Activated T-helper 17 cell treated with anti-CD3 and anti-CD28 coated beads, Interleukin-2, amount 50 U/mL, for 72 hours (primary cell): Measurements from ENCODE around the gene UFM1. TPM values are rescaled to one million over a fixed set of nuclear protein-coding genes. Genes with fewer than 3 reads are reported as not detected.
A peak's percentile ranks its signal among the peaks of the same experiment; 100 is the strongest.
"Not testable (repeated sequence)": the region's sequence is repeated elsewhere in the genome, so short reads cannot be mapped to it uniquely, and the experiment has no call there.

Experiments used
- ATAC-seq: fragments of 150-1000 bp; cut with Tn5 transposase; replicated peaks from 2 replicates; pipeline ENCODE4 v1.10.0; 2021; ENCODE audit warnings: mild to moderate bottlenecking, moderate library complexity
- H3K27ac Mint-ChIP-seq: one replicate; pipeline ENCODE4 v1.8.0; 2022; ENCODE audit warnings: mixed read lengths
- H3K27me3 Mint-ChIP-seq: one replicate; pipeline ENCODE4 v1.8.0; 2022; ENCODE audit warnings: mixed read lengths
- H3K36me3 Mint-ChIP-seq: one replicate; pipeline ENCODE4 v1.8.0; 2022; ENCODE audit warnings: low read depth, mild to moderate bottlenecking, mixed read lengths
- H3K4me1 Mint-ChIP-seq: one replicate; pipeline ENCODE4 v1.8.0; 2022; ENCODE audit warnings: mixed read lengths
- H3K4me3 Mint-ChIP-seq: one replicate; pipeline ENCODE4 v1.8.0; 2022; ENCODE audit warnings: mild to moderate bottlenecking, mixed read lengths
- H3K9me3 Mint-ChIP-seq: one replicate; pipeline ENCODE4 v1.8.0; 2022; ENCODE audit warnings: mixed read lengths
- total RNA-seq, 2 donors: library from RNA; stranded (reverse); gene quantifications; one replicate each; pipeline ENCODE4 v1.2.3, GENCODE V29; 2022

Gene UFM1
- total RNA-seq, 2 donors from 2014 or later = 49.4 to 81.6 TPM

DNA sequence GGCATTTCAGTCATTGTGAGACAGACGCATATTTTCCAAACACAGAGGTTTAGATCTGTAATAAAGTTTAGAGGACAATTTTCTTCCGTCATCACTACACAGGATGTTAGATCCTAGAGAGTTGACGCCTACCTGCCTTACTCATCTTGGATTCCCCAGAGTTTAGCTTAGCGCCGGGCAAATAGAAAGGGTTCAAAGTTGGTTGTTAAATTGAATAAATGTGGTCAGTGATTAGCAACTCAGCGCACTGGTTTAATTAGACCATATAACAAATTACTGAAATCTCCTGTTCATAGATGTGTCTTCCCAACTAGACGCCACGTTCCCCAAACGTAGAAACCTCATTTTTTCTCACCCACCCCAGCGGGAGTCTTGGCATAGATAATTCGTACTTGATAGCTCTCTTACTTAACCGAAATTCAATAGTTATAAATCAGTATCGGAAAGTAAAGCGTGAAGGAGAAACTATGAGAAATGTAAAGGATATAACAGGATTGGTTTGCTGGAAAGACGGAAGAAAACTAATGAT lies 726 bp upstream of the UFM1 start:
- H3K4me1 Mint-ChIP-seq = peaks cover 18% of the 10 kb centered on the region
- no peaks in the 10 kb centered on the region for H3K9me3 Mint-ChIP-seq
- H3K27ac Mint-ChIP-seq = peak overlapping the region; percentile 96
- peak overlapping the region; percentile 93 for H3K4me3 Mint-ChIP-seq
- peak; percentile 75 for ATAC-seq
- peaks cover 44% of the 10 kb centered on the region for H3K36me3 Mint-ChIP-seq
- H3K27me3 Mint-ChIP-seq = no peaks in the 10 kb centered on the region

DNA sequence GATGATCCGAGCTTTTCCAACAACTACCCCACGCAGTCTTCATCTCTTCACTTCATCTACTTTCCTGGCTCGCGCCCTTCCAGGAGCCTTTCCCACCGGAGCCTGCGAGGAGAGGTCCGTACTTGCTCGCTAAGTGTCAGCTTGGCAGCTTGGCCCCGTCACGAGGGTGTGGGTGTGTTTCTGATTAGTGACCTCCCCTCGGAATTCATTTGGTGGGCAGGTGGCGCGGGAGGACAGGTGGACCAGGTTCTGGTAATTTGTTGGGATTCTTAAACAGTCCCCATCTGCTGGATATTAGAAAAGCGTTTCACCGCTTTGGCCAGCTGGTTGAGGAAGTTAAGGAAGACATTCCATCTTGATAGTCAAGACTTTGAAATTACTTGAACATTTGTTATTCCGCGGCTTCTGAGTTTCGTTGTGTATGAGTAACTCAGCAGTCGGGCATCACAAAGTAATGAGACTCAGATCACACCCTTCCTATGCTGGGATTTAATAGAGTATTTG lies 515 bp downstream of the UFM1 start:
- peak overlapping the region; percentile 96 for H3K27ac Mint-ChIP-seq
- peak; percentile 33 for ATAC-seq
- no peaks in the 10 kb centered on the region for H3K9me3 Mint-ChIP-seq
- no peaks in the 10 kb centered on the region for H3K27me3 Mint-ChIP-seq
- H3K36me3 Mint-ChIP-seq = peaks cover 53% of the 10 kb centered on the region
- peaks cover 18% of the 10 kb centered on the region for H3K4me1 Mint-ChIP-seq
- H3K4me3 Mint-ChIP-seq = peak overlapping the region; percentile 93

DNA sequence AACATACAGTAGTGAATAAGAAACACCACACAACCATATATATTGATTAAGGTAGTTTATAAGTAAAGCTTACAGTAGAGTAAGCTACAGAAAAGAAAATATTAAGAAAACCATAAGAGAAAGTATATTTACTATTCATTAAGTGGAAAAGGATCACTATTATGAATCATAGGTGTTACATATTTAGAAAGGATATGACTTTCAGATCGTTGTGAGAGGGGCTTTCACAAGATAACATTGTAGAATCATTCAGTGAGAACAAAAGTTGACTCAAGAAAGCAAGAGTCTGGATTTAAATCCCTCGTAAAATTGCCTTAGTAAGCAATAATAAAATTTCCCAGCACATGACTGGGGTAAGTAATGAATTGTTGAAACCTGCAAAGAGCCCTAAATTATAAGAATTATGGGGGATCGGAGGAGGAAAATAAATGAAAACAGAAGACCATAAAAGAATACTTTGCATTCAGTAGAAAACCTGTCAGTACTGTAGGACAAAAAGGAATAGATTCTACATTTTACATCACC lies 6.0 kb downstream of the UFM1 start:
- Mint-ChIP-seq H3K27me3 (no peaks in the 10 kb centered on the region), H3K9me3 (no peaks in the 10 kb centered on the region), H3K4me3 (no peak overlapping the region), H3K27ac (no peak overlapping the region), H3K36me3 (peaks cover 91% of the 10 kb centered on the region), H3K4me1 (peaks cover 16% of the 10 kb centered on the region)
- no peak for ATAC-seq

DNA sequence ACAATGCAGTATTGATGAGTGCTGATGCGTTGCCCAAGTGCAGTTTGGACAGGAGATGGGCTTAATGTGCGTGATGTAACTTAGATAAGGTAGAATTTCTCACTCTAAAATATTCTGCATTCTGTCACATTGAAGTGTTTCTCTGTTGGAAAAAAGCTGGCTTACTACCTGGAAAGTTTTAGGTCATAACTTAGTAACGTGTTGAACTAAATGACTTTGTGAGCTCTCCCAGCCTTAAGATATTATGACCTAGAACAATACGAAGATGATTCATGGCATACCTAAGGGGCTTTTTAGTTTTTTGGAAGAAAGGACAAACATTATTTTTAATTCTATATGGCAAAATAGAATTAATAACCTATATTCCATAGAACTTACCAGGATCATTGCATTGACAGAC lies 9.0 kb downstream of the UFM1 start:
- Mint-ChIP-seq H3K27me3 (no peaks in the 10 kb centered on the region), H3K9me3 (no peaks in the 10 kb centered on the region), H3K4me3 (no peak overlapping the region), H3K4me1 (peaks cover 4% of the 10 kb centered on the region), H3K27ac (no peak overlapping the region), H3K36me3 (peaks cover 91% of the 10 kb centered on the region)
- no peak for ATAC-seq

DNA sequence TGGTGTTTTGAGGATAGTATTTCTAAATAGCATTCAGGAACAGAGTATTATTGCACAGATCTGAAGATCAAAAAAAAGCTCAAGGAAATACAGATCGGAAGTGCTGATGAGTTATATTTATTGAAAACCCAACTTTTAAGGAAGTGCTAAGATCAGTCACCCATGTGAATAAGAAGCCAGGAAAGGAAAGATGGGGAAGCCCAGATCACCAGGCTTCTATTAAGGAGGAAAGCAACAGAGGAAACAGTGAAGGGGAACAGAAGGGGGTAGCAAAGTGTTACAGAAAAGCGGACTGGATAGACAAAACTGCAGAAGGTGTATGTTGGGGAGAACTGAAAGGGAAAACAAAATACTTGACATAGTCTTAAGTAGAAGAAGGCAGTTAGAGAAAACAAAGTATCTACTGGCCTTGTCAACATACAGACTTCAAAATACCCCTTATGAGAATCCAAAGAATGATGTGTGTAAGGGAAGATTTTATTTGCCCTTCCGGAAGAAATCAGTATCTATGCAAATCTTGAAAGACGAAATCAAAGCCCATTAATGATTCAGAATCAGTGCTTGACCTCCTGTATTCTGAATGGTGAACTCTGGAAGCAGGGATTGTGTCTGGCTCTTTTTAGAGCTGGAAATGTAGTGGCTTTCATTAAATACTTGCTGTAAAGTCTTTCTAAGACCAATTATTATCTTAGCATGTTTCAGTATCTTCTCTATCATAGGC lies 12.1 kb downstream of the UFM1 start:
- Mint-ChIP-seq H3K4me1 (no peaks in the 10 kb centered on the region), H3K27ac (no peak overlapping the region), H3K4me3 (no peak overlapping the region), H3K27me3 (no peaks in the 10 kb centered on the region), H3K36me3 (peaks cover 64% of the 10 kb centered on the region), H3K9me3 (no peaks in the 10 kb centered on the region)
- ATAC-seq = no peak

DNA sequence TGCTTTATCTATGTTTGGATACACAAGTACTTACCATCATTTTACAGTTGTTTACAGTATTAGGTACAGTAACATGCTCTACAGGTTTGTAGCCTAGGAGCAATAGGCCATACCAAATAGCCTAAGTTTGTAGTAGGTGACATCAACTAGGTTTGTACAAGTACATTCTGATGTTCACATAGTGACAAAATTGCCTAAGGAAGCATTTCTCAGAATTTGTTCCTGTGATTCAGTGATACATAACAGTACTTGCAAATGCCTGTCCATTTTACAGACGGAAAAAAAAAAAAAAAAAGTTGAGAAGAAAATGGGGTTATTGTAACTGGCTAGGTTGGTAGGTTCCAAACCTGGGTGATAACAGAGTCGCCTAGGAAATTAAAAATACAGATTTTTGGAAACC lies 13.6 kb downstream of the UFM1 start:
- Mint-ChIP-seq H3K36me3 (peaks cover 49% of the 10 kb centered on the region), H3K4me1 (peaks cover 5% of the 10 kb centered on the region), H3K4me3 (no peak overlapping the region), H3K27ac (no peak overlapping the region), H3K9me3 (no peaks in the 10 kb centered on the region), H3K27me3 (no peaks in the 10 kb centered on the region)
- no peak for ATAC-seq

DNA sequence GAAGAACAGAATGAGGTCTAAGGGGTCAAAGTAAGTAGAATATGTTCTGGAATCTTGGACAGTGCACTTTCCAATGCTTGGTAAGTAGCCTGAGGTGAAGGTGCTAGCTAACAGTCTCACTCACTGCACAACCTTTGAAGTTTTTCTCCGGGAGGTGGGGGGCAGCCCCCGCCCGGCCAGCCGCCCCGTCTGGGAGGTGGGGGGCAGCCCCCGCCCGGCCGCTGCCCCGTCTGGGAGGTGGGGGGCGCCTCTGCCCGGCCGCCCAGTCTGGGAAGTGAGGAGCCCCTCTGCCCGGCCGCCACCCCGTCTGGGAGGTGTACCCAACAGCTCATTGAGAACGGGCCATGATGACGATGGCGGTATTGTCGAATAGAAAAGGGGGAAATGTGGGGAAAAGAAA lies 14.1 kb downstream of the UFM1 start:
- H3K4me3 Mint-ChIP-seq, H3K27me3 Mint-ChIP-seq, H3K27ac Mint-ChIP-seq, H3K4me1 Mint-ChIP-seq, H3K9me3 Mint-ChIP-seq, ATAC-seq: not testable (repeated sequence)
- H3K36me3 Mint-ChIP-seq = peaks cover 44% of the 10 kb centered on the region

DNA sequence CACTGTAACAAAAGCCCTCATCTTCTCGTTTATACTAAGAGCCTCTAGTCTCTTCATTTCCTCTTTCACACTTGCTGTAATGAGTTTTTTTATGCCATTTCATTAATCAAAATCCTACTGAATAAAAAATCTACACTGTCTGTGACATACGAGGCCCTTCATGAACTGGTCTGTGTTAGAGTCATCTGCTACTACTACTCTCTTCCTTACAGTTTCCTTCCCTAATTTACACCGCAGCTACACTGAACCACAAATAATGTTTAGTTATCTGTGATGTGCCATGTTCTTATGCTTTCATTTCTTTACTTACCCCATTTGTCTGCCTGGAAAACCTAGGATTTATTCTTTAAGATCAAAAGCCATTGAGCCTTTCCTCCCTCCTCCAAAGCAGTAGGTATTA lies 16.0 kb downstream of the UFM1 start:
- H3K9me3 Mint-ChIP-seq = no peaks in the 10 kb centered on the region
- H3K36me3 Mint-ChIP-seq = peaks cover 31% of the 10 kb centered on the region
- H3K4me1 Mint-ChIP-seq = peaks cover 5% of the 10 kb centered on the region
- H3K27me3 Mint-ChIP-seq = no peaks in the 10 kb centered on the region
- no peak overlapping the region for H3K27ac Mint-ChIP-seq
- ATAC-seq = no peak
- H3K4me3 Mint-ChIP-seq = no peak overlapping the region

DNA sequence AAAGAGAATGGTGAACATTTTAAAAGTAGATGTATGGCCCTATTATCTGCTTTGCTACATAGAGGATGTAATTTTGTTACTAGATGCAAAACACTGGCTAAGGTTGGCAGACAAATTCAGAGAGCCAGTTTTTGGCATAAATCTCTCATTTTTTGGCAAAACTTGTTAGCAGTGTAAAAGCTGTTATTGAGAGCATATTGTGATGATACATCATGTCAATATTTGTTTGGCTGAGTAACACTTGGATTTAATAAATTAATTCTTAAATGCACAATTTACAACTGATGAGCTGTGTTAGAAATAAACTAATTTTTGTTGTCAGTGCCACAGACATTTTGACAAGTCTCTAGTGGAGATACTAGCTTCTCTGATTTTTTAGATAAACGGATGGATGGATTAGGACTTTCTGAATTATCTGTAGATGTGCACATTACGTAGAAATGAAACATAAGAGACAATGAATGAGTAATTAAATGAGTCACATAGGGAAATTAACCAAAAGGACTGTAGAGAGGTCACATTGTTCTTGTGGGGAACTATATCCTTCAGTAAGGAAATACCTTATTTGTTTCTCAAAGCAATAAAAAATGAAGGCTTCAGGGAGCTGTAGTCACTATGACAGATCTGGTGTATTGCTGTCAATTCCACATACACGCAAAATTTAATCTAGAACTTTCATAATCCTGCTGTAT lies 17.4 kb downstream of the UFM1 start:
- no peak overlapping the region for H3K27ac Mint-ChIP-seq
- peaks cover 5% of the 10 kb centered on the region for H3K4me1 Mint-ChIP-seq
- H3K9me3 Mint-ChIP-seq = no peaks in the 10 kb centered on the region
- peak; percentile 86 for ATAC-seq
- no peak overlapping the region for H3K4me3 Mint-ChIP-seq
- peaks cover 16% of the 10 kb centered on the region for H3K36me3 Mint-ChIP-seq
- peaks cover 6% of the 10 kb centered on the region for H3K27me3 Mint-ChIP-seq

DNA sequence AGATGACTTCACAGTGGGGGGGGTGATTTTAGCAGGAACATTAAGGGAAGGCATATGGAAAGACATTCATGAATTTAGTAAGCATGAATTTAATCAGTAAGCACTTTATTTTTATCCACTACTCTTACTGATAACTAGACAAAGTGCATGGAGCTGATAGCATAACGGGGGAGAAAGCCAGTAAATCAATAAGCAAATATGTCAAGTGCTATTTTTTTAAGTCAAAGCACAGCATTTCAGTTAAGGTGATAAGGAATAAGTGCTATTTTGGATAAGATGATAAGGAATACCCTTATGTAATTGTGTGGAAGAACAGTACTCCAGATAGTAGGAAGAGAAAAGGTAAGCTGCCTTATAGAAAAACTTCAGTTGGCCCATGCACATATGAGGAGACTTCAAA lies 19.4 kb downstream of the UFM1 start:
- H3K9me3 Mint-ChIP-seq = no peaks in the 10 kb centered on the region
- no peak for ATAC-seq
- H3K4me3 Mint-ChIP-seq = no peak overlapping the region
- peaks cover 20% of the 10 kb centered on the region for H3K27me3 Mint-ChIP-seq
- no peaks in the 10 kb centered on the region for H3K36me3 Mint-ChIP-seq
- peaks cover 5% of the 10 kb centered on the region for H3K4me1 Mint-ChIP-seq
- H3K27ac Mint-ChIP-seq = no peak overlapping the region

DNA sequence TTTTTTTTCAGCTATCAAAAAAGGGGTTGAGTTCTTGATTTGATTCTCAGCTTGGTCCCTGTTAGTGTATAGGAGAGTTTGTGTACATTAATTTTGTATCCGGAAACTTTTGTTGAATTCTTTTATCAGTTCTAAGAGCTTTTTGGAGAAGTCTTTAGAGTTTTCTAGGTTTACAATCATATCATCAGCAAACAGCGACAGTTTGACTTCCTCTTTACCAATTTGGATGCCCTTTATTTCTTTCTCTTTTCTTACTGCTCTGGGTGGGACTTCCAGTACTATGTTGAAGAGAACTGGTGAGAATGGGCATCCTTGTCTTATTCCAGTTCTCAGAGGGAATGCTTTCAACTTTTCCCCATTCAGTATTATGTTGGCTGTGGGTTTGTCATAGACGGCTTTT lies 20.4 kb downstream of the UFM1 start:
- H3K27me3 Mint-ChIP-seq = peaks cover 20% of the 10 kb centered on the region
- not testable (repeated sequence) for H3K4me3 Mint-ChIP-seq, ATAC-seq, H3K27ac Mint-ChIP-seq, H3K4me1 Mint-ChIP-seq, H3K36me3 Mint-ChIP-seq, H3K9me3 Mint-ChIP-seq

DNA sequence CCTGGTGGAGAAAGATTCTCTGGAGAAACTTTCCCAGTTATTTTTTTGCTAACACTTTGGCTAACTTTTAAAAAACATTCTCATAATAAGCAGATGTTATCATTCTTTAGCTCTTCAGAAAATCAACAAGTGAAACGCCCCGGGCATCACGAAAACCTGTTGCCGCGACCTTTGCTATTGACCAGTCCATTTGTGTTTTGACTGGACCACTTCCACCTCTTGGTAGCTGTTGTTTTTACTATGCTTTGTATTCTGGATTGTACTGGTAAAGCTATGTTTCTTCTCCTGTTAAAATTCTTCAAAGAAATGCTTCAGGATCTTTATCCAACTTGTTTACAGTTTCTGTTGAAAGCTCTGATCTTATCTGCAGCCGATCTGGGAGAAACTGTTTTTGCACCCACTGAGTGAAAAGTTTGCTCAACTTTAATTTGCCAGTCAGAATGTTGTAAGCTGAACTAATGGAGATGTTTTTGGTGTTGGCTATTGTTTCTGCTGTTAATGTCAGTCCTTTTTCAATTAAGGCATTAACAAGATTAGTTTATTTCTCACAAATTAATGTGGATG lies 23.3 kb downstream of the UFM1 start:
- peaks cover 24% of the 10 kb centered on the region for H3K27me3 Mint-ChIP-seq
- H3K9me3 Mint-ChIP-seq = no peaks in the 10 kb centered on the region
- H3K4me1 Mint-ChIP-seq = no peaks in the 10 kb centered on the region
- no peaks in the 10 kb centered on the region for H3K36me3 Mint-ChIP-seq
- no peak overlapping the region for H3K27ac Mint-ChIP-seq
- no peak overlapping the region for H3K4me3 Mint-ChIP-seq
- no peak for ATAC-seq

DNA sequence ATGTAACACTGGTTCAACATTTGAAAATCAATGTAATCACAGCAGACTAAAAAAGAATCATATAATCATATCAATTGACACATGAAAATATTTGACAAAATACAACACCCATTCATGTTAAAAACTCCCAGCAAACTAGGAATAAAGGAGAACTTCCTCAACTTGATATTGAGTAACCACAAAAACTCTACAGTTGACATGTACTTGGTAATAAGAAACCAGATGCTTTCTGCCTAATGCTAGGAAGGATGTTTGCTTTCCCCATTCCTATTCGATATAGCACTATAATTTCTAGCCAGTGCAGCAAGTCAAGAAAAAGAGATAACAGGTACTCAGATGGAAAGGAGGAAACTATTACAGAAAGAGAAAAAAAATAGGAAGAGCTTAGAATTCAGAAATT lies 26.9 kb downstream of the UFM1 start:
- Mint-ChIP-seq H3K27me3 (peaks cover 22% of the 10 kb centered on the region), H3K4me1 (no peaks in the 10 kb centered on the region), H3K9me3 (no peaks in the 10 kb centered on the region), H3K36me3 (no peaks in the 10 kb centered on the region), H3K4me3 (no peak overlapping the region), H3K27ac (no peak overlapping the region)
- no peak for ATAC-seq

DNA sequence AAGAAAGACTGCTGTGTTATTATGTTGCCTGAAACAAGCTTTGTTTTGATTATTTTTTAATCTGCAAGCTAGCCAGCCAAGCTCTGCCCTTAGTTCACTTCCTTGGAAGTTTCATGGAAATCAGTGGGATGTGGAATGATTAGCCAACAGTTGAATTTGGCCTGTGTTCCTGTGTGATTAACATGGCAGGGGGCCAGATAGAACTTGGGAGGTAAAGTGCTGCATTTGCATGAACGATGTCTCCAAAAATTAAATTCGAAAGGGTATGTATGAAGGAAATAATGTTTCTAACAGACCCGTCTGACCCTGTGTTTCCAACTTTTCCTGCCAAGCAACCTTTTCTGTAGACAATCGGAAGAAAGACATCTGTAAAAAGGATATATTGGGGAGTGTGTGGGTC lies 32.2 kb downstream of the UFM1 start:
- Mint-ChIP-seq H3K9me3 (no peaks in the 10 kb centered on the region), H3K27me3 (peaks cover 8% of the 10 kb centered on the region), H3K4me3 (no peak overlapping the region), H3K36me3 (no peaks in the 10 kb centered on the region), H3K27ac (no peak overlapping the region), H3K4me1 (no peaks in the 10 kb centered on the region)
- ATAC-seq = no peak

DNA sequence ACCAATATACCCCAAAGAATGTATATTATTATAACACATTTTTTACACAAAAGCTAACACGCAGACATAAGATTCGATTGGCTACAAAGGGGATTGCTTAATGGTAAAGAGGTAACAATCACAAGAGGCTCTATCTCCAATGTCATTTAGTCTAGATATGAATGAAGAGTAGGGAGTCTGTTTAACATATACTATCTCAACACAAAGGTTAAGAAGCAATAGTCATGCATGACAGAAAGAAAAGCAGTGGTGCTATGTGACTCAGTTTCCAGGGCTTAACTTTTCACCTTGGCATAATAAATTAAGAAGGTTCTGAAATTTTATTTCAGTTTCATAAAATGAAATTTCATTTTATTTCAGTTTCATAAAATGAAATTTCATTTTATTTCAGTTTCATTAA lies 33.3 kb downstream of the UFM1 start:
- Mint-ChIP-seq H3K27ac (no peak overlapping the region), H3K4me1 (no peaks in the 10 kb centered on the region), H3K36me3 (no peaks in the 10 kb centered on the region), H3K27me3 (peaks cover 8% of the 10 kb centered on the region), H3K4me3 (no peak overlapping the region), H3K9me3 (no peaks in the 10 kb centered on the region)
- no peak for ATAC-seq
